GM12872 (cell line): ENCODE measurements around the gene LRRC74A.

Source experiments
- TF ChIP-seq, protein P1 (sequence below): IDR thresholded peaks from 3 replicates; pipeline ENCODE4 v1.5.1; 2011; ENCODE audit warnings: low read depth, mild to moderate bottlenecking, low read length, moderate library complexity; ENCODE audit not compliant: insufficient read depth

LRRC74A gene

GRCh38 chr14:76811561-76811960 lies 14.6 kb upstream of the LRRC74A start:
- TF ChIP-seq, protein P1, sequence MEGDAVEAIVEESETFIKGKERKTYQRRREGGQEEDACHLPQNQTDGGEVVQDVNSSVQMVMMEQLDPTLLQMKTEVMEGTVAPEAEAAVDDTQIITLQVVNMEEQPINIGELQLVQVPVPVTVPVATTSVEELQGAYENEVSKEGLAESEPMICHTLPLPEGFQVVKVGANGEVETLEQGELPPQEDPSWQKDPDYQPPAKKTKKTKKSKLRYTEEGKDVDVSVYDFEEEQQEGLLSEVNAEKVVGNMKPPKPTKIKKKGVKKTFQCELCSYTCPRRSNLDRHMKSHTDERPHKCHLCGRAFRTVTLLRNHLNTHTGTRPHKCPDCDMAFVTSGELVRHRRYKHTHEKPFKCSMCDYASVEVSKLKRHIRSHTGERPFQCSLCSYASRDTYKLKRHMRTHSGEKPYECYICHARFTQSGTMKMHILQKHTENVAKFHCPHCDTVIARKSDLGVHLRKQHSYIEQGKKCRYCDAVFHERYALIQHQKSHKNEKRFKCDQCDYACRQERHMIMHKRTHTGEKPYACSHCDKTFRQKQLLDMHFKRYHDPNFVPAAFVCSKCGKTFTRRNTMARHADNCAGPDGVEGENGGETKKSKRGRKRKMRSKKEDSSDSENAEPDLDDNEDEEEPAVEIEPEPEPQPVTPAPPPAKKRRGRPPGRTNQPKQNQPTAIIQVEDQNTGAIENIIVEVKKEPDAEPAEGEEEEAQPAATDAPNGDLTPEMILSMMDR: no peak

DNA sequence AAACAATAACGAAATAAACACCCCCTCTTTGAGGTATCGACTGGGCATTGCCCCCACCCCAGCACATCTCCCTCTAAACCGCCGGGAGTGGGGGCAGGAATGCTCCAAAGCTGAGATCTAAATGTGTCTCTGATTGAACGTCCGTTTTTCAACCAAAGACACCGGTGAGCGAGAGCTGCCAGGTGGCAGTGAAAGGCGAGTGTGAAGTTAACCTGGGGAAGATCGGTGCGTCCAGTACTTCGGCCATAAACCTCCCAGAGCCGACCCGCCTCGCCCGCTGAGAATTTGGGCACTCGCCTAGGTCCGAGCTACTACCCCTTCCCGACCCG lies 14.2 kb upstream of the LRRC74A start:
- TF ChIP-seq, protein P1: no peak

- TF ChIP-seq, protein P1: no peak
Observed at GRCh38 chr14:76812422-76813383, 13.5 kb upstream of the LRRC74A start, which contains the start of gene ANGEL1. ANGEL1 (minus strand) TSS chr14:76812882; CDS start chr14:76812827, 55 bp downstream.

GRCh38 chr14:76814726-76815645 lies 11.2 kb upstream of the LRRC74A start:
- TF ChIP-seq, protein P1: no peak

GRCh38 chr14:76820700-76821099 lies 5.5 kb upstream of the LRRC74A start:
- TF ChIP-seq, protein P1: no peak

- TF ChIP-seq, protein P1: no peak
Observed at GRCh38 chr14:76827696-76828296, 1.6 kb downstream of the LRRC74A start.
